Lower leg skin (tissue), 3 donors: ENCODE results near the gene EMD.

Experiments
- CTCF ChIP-seq, 3 donors: fragments of 450-650 bp; IDR thresholded peaks; one replicate each; pipeline ENCODE4 v1.5.1; 2016; ENCODE audit warnings: antibody characterized with exemption in 3 of 3, mild to moderate bottlenecking in 3 of 3, moderate library complexity in 2 of 3
- POLR2A ChIP-seq, 2 donors: fragments of 450-650 bp; IDR thresholded peaks; one replicate each; pipeline ENCODE4 v1.6.1; 2016 to 2017; ENCODE audit warnings: antibody characterized with exemption in 2 of 2, mild to moderate bottlenecking in 1 of 2, moderate library complexity in 1 of 2

DNA sequence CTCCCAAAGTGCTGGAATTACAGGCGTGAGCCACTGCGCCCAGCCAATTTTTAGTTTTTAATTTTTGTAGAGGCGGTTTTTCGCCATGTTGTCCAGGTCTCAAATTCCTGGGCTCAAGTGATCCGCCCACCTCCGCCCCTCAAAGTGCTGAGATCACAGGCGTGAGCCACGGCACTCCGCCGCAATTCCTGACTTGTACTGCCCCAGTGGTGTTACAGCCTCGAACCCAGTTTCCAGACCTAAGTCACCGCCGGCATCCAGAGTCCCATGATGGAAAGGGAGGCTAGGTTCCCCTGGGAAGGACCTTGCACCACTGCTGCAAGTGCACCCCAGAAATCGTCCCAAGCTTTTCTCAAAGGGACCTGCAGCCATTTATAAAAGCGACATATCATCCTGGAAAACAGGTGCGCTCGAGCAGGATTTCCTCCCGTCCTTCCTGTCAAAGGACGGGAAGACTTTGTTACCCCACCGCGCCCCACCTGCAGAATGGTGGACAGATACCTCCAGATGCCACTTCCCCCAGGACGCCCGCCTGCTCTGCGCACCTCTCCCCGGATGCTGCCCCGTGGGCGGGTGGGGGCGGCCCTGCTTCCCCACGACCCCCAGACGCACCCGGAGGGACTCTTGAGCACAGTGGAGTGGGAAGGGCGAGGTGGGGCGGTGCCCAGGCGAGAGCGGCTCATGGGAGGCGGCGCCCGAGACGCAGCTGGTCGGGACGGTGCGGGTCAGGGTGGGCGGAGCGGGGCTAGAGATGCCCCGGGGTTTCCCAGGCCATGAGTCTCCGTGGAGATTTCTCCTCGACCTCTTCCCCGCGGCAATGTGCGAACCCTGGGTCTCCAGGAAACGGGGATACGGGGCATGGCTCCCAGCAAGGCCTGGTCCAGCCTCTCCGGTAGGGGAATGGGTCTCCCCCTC, 18.1 kb downstream of the EMD start:
- TF ChIP-seq POLR2A (IDR thresholded peaks at IDR 0.05) (no peak), CTCF (IDR thresholded peaks at IDR 0.05) (no peak)
